Right lobe of liver (tissue), 4 donors: ENCODE results near the gene BMP8A.
"Not testable (repeated sequence)": the region's sequence is repeated elsewhere in the genome, so short reads cannot be mapped to it uniquely, and the experiment has no call there.

Experiments used
- CTCF ChIP-seq, 4 donors: fragments of 200-600 bp in 3 of 4; fragments of 450-650 bp in 1 of 4; IDR thresholded peaks; one replicate each; pipeline versions ENCODE4 v1.5.1 to v1.8.0; 2016 to 2022; ENCODE audit warnings: antibody characterized with exemption in 4 of 4, mild to moderate bottlenecking in 2 of 4
- POLR2A ChIP-seq: fragments of 450-650 bp; IDR thresholded peaks from one replicate; pipeline ENCODE4 v1.6.1; 2017; ENCODE audit warnings: antibody characterized with exemption, mild to moderate bottlenecking
- donor health status: DM: no; HTN: no; CAD: no.
- donor health status: DM: no; HTN: no; CAD: no.
- donor health status: DM: no; HTN: yes; CAD: no.

GRCh38 chr1:39450041-39450440 lies 41.4 kb upstream of the BMP8A start:
- not testable (repeated sequence) for TF ChIP-seq POLR2A; CTCF (IDR thresholded peaks at IDR 0.05)
